Kidney capillary endothelial cell (primary cell): ENCODE data around the gene CDH26.

Experiments used
- DNase-seq: peaks from one replicate; pipeline ENCODE4 v3.0.0-alpha.2; 2018; ENCODE audit warnings: low spot score

CDH26 gene

DNA sequence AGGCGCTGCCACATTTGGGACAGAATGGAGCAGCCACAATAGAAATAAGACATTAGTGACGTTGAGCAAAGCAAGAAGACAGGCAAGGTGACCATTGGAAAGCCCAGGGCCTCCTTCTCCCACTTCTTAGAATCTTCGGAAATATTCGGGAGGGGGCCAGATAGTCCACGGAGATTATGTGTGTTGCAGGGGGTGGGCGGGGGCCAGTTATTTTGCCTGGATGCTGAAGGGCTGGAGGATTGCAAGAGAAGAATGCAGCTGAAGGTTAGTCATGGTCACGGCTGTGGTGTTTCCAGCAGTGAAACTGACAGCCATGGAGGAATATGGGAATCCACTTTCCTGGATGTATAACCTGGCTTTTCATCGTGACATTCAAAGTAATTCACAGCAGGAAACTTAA lies 88.6 kb downstream of the CDH26 start:
- no peak for DNase-seq

DNA sequence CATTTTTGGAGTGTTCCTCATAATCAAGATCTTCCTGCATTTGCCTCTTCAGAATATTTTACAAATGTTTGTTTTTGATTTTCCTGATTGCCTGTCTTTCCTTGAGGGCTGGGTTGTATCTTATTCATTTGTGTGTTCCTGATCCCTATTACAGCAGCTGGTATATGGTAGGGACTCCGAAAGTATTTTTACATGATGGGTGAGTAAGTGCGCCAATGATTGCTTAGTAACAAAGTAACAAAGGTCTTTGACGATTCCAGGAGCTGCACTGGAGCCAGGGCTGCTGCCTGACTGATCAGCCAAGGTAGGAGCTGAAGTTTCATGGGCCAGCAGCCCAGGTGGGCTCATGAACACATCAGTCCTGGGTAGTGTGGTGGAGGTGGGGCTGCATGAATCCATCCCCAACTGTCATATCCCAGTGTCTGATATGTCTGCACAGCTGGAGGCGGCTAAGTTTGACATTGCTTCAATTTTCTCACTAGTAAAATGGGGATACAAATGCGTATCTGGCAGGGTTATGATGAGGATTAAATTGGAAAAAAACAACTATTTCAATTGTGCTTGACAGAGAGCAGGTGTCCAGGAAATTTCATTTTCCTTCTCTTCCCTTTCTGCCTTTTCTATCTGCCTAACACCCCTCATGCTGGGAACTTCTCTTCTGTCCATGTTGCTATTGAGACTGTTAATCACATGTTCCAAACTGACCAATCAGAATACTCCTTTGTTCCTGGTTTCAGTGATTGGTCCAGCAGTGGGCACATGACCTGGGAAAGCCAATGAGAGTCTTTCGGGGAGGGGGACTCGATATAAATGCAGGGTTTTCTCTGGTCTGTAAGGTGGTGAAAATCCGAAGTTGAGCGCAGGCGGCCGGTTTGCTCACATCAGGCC lies 90.7 kb downstream of the CDH26 start:
- DNase-seq, result no peak

DNA sequence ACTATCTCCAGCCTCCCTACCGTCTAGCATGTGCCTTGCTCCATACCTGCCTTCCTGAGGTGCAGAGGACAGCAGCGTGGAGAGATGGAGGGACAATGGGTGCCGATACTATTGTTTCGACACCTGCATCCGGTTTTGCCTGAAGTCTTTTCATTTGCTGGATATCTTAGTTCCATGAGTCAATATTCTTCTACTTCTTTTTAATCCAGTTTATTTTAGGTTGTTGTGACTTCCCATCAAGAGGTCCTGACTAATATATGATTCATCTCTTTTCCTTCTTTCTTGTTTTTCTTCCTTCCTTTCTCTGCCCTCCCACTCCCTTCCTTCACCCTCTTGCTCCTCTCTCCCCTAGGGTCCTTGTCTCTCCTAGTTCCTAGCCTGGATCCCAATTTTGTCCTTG lies 91.4 kb downstream of the CDH26 start:
- DNase-seq, result no peak

DNA sequence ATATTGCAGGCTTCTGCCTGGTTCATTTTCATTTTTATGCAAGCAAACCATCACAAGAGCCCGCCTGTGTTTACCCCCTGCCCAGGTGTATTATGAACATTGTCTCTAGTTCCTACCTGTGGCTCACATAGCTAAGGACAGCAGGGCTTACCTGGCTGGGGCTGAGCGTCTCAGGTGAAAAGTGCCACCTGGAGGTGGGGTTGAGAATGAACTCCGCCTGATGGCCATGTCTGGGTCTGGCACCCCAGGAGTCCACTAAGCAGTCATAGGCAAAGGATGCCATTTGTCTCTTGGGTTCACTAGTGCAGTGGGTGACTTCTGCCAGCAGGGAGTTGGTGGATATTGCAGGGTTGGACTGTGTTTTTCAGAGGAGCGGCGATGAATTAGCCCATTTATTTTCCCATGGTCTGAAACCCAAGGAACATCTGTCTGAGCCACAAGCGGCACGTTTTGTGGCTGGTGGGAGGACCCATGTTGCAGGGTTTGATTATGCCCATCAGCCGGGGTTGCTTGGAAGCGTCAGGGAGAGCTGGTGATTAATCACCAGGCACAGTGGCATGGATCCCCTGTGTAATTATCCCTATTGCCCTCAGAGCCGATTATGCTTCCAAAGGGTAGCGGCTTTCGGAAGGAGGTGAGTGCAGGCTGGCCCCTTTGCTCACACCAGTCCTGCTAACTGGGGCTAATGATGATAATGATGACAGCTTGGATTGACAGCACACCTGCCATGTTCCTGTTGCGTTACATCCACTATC lies 92.1 kb downstream of the CDH26 start:
- no peak for DNase-seq

DNA sequence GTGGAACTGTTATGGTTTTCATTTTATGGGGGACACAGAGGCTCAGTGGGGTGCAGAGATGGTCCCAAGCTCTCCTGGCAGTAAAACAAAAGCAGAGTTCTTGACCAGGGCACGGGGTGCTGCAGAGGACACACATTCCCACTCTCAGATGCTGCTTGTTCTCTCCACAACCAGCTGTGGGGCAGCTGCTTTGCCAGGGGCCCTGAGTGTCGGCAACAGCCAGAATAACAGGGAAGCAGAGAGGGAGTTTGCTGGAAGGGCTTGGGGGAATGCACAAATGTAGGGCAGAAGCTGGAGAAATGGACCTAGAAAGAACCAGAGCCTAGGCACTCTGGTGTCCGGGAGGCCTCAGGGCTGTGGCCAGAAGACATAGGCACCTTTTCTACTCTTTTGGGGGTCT lies 93.7 kb downstream of the CDH26 start:
- no peak for DNase-seq

DNA sequence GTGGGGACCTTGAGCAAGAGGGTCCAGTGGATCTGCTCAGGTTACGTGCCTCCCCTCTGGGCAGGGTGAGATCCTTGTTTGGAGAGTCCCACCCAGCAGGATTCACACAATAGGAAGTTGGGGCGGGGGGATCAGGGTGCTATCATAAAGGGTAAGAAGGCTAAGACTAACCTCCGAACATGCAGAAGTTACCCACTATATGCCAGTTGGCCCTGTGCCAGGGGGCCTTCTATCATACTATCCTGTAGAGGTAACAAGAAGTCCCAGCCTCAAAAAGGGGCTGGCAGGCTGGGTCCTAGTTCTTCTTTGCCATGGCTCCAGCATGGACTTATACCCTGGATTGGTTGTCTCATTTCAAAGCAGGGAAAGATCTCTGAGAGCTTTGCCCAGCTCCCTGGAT lies 94.1 kb downstream of the CDH26 start:
- DNase-seq, result no peak

DNA sequence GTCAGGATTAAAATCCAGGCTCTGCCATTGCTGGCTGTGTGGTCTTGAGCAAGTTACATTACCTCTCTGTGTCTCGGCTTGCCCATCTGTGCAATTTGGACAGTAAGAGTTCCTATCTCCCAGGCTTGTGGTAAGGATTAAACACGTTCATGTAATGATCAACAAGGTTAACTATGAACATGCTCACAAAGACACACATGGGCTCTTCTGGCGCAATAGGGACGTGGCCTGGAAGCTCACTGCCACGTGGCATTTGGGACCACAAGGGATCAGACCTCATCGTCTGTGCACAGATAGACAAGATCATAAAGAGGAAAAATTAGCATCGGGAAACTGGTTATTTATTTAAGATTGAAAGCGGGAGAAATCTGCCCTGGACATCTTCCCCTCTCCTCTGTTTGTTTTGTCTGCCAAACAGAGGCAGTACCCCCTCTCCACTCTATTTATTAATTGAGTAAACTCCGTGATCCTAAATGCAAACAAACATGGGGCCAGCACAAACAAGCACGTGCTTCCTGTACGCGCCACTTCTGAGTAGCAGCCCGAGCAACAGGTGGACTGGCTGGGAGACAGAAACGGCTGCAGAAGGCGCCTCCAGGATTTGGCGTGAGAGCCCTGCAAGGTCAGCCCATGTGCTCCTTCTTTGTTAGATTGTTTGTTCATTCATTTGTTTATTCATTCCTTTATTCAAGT lies 95.0 kb downstream of the CDH26 start:
- DNase-seq, result no peak

DNA sequence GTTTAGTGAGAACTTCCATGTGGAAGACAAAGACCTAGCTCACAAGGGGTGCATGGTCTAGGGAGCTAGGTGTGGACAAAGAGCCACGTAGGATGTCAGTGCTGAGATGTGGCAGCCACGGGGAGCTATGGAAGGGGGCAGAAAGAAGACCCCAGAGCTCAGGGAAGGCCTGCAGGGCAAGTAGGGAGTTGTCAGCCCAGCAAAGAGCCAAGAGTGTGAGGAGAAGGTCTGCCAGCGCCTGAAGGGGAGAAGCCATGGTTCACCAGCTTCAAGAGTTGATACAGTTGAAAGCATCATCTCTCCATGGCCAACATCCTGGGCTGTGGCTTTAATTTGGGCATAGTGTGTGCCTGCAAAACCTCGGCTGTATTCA lies 95.6 kb downstream of the CDH26 start:
- DNase-seq, result no peak

DNA sequence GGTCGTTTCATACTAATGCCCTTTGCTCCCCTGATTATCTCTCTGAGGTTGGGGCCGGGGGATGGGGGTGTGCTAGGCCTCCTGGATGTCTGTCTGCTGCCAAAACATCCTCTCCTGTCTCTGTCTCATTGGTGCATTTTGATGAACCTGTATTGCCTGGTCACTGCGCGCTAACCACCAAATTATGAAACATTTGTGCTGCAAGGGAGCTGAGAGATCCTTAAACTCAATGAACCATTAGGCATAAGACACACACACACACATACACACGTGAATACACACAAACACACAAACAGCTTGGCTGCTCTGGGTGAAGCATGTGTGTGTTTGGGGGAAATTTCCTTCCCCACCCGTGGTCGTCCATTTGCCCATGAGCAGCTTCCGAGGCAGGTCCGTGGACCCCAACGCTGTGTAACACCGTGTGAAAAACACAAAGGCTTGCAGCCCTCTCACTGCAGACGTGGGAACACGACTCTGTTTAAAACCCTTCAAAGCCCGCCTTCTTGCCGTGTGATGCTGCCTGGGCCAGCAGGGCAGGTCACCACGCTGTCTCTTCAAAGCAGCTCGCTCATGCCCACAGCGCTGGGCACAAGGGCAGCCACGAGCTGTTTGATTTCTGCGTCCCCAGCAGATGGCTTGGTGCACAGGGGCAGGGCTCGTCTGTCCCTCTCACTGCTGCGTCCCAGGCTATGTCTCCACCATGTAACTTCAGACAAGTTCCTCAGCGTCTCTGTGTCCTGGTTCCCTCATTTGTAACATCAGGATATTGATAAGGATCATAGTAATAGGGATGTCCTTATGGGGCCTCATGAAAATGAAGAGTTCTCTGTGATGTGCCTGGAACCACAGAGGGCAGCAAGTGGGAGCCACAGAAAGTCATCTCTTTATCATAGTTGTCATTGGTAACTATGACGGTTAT lies 96.8 kb downstream of the CDH26 start:
- DNase-seq, result no peak

DNA sequence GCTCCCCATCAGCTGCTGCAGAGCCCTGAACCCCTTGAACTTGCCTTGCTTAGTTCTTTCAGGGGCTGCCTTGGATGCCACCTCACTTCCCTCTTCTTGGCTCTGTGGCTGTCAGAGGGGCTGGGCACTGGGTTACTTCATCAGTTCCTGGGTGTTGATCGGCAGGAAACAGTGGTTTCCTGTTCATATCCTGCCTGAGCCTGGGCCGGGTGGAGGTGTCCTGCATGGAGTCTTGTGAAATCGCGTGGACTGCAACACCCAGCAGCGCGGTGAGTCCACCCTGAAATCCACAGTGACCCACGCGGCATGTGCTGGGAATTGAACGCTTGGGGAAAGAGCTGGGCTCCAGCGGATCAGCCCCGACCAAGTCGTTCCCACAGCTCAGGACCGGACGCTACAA lies 97.5 kb downstream of the CDH26 start:
- DNase-seq, result no peak

DNA sequence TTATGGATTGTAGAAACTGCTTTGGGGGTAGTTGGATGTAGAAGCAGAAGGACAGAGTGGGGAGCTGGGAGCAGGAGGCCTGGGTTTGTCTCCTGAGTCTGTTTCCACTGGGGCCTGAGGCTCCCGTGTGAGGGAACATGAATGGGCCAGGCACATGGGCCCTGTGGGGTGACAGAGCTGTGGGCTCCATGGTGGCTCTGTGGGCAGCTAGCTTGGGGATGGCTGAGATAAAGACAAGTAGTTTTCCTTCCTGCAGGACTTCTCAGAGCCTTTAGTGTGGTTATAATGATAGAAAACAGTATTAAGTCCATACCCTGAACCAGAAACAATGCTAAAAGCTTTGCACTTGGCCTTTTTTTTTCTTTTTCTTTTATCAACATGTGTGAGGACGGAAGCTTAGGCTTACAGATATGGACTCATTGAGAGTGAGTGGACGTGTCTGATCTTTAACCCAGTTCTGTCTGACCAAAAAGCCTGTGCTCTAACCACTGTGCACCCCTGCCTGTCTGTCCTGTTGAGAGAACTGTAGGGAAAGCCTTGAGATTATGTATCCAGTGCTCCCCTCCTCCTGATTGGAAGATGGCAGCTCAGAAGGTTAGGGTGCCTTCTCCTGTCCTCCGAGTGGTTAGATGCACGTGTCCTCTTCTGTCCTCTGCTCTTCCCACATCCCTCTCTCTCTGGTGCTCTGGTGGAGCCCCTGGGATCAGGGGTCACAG lies 98.3 kb downstream of the CDH26 start:
- DNase-seq, result no peak

DNA sequence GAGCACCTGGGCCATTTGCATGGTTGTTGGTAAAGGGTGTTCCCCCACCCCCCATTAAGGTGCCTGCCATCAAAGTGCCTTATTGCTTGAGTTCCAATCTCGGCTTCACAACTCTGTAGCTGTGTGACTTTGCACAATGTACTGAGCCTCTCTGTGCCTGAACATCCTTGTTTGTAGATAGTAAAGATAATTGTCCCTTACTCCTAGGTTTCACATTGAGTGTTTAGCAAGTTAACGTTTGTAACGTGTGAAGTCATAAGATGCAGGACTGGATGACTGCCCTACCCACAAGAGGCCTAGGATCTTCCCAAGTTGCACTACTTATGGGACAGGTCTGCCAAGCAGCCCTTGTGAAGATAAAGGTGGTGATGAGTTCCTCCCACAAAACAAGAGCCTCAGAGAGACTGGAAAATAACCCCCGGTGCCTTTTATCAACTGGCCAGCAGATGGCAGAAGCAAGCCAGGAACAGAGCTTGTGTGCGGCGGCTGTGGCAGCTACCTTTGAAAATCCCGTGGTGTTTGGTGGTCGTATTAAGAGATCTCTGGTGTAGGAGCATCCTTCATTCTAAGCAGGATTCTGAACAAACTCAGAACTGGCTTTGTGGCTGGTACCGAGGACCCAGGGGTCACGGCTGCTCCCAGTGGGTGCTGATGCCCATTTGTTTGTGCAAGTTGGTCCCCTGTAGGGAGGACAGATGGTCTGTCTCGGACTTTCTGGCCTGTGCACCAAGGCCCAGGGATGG lies 99.1 kb downstream of the CDH26 start:
- DNase-seq, result peak; percentile 67

DNA sequence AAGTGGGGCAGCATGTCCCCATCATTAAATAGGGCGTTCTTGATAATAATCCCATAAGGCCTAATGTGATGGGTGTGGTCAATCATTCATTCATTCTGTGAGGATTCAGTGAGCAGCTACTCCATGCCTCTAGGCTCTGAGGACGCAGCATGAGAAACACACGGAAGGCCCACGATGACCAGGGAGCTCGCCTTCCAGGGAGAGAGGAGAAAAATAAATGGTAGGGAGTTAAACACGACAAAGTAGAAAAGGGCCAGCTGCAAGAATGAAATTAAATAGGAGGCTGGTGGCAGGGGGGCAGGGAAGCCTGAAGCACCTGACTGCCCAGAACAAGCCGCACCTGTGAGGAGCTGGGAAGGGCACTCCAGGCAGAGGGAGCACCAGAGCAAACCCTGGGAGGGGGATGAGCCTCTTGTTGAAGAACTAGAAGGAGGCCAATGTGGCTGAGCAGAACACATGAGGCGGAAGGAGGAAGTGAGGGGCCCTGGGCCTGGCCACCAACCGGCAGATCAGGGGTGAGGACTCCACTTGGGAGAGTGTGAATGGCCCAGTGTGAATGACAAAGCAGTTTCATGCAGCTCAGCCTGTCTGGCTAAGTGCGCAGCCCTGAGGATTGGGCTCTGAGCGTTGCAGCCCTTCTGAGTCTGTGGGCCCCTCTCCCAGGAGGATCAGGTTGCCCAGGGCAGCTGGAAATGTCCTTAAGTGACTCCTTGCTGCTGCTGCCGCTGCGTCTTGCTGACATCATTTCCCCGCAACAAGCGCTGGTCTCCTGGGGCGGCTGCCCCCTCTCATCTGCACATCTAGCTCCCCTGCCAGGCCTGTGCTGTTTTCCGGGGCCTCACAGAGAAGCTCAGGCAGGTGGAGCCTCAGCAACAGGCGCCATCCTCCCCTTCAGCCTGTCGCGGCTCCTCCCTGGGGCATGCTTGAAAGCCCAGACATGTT lies 99.9 kb downstream of the CDH26 start:
- DNase-seq, result no peak

DNA sequence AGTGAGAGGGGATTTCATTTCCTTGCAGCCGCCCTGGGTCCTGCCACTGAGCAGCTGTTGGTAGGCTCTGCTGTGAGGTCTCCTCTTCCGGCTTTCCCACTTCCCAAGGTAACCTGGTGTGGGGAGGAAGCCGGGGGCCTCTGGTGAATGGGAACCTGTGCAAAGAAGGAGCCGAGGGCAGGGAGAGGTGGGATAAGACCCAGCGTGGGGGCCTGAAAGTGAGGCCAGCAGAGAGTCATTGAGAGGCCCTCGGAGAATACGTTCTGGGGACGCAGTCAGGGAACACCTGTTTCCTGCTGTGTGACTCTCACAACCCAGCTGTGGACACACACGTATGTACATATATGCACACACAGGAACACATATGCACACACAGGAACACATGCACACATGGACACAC lies 100.7 kb downstream of the CDH26 start:
- DNase-seq, result no peak

DNA sequence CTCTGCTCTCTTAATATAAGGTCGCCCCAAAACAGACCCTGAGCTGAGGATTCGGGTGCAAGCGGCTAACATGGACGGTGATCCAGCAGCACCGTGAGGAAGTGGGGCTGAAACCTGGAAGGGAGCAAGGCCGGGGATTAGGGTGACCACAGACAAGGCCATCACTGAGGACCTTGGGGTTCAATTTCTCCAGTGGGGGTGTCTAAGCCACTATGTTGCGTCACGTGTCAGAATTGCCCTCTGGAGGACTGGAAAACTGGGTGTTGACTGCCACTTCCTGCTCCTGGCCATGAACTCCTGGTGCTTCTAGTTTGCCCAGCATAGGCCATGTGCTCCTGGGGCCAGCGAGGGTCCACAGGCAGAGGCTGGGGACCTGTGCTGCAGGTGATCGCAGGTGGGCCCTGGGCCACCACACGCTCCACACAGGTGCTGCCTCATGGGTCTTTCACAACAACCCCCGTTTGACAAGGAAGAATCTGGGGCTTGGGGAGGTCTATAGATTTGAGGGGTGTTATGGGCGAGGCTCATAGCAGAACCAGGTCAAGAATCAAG lies 101.9 kb downstream of the CDH26 start:
- no peak for DNase-seq

DNA sequence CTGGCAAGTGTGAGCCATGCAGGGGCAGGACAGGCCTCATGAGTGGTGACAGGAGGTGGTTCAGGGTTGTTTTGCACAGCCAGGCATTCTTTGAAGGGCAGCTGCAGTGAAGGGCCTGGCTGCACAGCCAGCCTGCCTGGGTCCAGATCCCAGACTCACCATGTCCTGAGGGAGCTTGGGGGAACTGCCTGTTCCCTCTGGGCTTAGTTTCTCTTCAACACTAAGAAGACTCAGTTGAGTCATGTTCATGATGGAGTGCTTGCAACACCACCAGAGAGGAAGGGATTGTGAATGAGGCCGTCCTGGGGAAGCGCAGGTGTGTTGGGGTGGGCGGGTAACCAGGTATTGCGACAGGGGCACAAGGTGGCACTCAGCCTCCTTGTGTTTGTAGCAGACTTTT lies 102.4 kb downstream of the CDH26 start:
- DNase-seq, result no peak

DNA sequence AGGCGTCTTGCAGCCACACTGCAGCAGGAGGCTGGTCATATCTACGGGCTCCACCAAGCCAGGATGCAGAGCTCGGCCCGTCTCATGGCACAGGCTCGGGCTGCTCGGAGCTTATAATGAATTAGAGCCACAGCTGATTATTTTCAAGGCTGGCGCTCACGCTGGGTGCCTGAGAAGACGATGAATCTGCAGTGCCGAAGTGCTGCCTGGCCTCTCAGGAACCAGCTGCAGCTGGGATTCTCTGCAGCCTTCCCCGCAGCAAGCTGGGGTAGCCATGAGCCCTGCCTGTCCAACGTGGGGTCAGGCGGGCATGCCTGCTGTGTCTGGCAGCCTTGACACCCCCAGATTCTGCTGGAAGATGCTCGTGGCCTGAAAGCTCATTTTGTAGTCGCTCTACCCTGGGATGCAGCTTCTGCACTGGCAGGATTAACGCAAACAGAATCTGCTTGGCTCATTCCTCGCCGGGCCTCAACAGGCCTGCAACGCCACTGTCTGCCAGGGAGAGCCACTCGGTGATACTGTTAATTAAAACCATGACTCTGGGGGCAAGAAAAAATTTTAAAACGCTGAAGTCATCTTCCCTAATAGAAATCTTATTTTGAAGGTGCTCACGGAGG lies 104.3 kb downstream of the CDH26 start:
- no peak for DNase-seq

DNA sequence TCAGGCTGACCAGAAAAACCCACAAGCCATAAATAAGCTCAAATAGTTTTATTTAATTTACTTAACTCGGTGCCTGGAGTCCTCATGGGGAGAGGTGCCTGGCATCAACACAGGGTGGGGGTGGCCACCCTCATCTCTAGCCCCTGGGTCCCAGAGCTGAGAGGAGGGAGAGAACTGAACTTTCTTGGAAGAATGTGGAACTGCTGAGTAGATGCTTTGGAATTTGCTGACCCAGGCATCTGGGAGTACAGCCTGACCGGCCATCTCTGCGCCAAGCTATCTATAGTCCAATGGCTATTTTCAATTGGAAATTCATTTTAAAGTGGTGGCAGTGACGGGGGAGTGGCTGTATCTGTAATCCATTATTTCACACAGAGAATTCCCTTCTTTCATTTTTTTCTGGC lies 104.8 kb downstream of the CDH26 start:
- DNase-seq, result no peak
